Gastroesophageal sphincter (tissue), 4 donors: Measurements from ENCODE around the gene RFX4. TPM values are rescaled to one million over a fixed set of nuclear protein-coding genes. Genes with fewer than 3 reads are reported as not detected.
A peak's percentile ranks its signal among the peaks of the same experiment; 100 is the strongest.

Experiments used
- ATAC-seq: fragments of 150-250 bp; one replicate; pipeline ENCODE4 v1.9.1; 2016; ENCODE audit warnings: mild to moderate bottlenecking, moderate library complexity
- H3K27ac ChIP-seq, 4 donors: fragments of 200-600 bp; sonication (generic) in 3 of 4; 1 replicate in 3 of 4; 2 replicates in 1 of 4; pipeline ENCODE4 v1.5.1; 2016 to 2019
- H3K27me3 ChIP-seq: fragments of 200-600 bp; sonication (generic); one replicate; pipeline ENCODE4 v1.5.1; 2019
- H3K36me3 ChIP-seq, 2 donors: fragments of 200-600 bp; sonication (generic); one replicate each; pipeline ENCODE4 v1.5.1; 2019; ENCODE audit warnings: control low read depth in 1 of 2
- H3K4me1 ChIP-seq, 3 donors: fragments of 200-600 bp; sonication (generic); 1 replicate in 2 of 3; 2 replicates in 1 of 3; pipeline ENCODE4 v1.5.1; 2016 to 2019; ENCODE audit warnings: control low read depth in 2 of 3
- H3K4me3 ChIP-seq, 2 donors: fragments of 200-600 bp; sonication (generic); one replicate each; pipeline ENCODE4 v1.5.1; 2019; ENCODE audit warnings: mild to moderate bottlenecking in 1 of 2, moderate library complexity in 1 of 2
- H3K9me3 ChIP-seq, 3 donors: fragments of 200-600 bp; sonication (generic); one replicate each; pipeline ENCODE4 v1.5.1; 2017 to 2019; ENCODE audit warnings: control low read depth in 2 of 3
- EP300 ChIP-seq: sonication (generic); formaldehyde crosslinking; IDR thresholded peaks from one replicate; pipeline ENCODE4 v1.6.1; 2017; ENCODE audit warnings: antibody characterized with exemption, mild to moderate bottlenecking
- POLR2A ChIP-seq, 2 donors: fragments of 450-650 bp; IDR thresholded peaks; one replicate each; pipeline ENCODE4 v1.6.1; 2017; ENCODE audit warnings: antibody characterized with exemption in 2 of 2, mild to moderate bottlenecking in 2 of 2, moderate library complexity in 1 of 2
- POLR2AphosphoS5 ChIP-seq: sonication (generic); formaldehyde crosslinking; IDR thresholded peaks from one replicate; pipeline ENCODE4 v1.6.1; 2017; ENCODE audit warnings: antibody characterized with exemption
- WGBS, 2 donors: methylation state at CpG; one replicate each; pipeline ENCODE4 v1.1.5; 2018; ENCODE audit warnings: low coverage in 1 of 2; 5-methylcytosine and 5-hydroxymethylcytosine counted together
- total RNA-seq, 4 donors: library from RNA; depleted of rRNA; stranded (reverse); fragments of >200 nt; gene quantifications; one replicate each; pipeline ENCODE4 v1.1.0, GENCODE V29; 2016
- TF ChIP-seq, protein P1 (sequence below), 4 experiments: fragments of 200-600 bp in 2 of 4; fragments of 450-650 bp in 2 of 4; sonication (generic) in 1 of 4; IDR thresholded peaks; one replicate each; pipeline ENCODE4 v1.5.1; 2017 to 2019; ENCODE audit warnings: antibody characterized with exemption in 4 of 4, mild to moderate bottlenecking in 2 of 4, moderate library complexity in 2 of 4

The RFX4 gene
- total RNA-seq, 4 donors from 2014 or later: not detected

DNA sequence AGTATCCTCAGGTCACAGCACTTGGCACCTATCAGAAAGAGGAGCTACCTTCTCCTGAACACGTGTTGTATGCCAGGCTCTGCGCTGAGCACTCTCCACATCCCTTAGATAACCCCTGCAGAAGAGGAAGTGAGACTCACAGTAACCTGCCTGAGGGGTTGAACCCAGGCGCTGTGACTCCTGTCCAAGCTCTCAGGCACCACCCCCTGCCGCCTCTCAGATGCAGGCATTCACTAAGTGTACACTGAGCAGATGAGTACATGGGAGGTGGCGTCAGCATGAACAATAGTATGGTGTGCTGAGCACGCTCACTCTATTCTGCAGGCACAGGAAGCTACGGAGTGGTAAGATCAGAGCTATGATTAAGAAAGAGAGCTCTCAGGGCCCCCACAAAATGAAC is 170.7 kb downstream of the RFX4 start:
- ATAC-seq: no peak
- no peak for TF ChIP-seq EP300
- TF ChIP-seq, protein P1, sequence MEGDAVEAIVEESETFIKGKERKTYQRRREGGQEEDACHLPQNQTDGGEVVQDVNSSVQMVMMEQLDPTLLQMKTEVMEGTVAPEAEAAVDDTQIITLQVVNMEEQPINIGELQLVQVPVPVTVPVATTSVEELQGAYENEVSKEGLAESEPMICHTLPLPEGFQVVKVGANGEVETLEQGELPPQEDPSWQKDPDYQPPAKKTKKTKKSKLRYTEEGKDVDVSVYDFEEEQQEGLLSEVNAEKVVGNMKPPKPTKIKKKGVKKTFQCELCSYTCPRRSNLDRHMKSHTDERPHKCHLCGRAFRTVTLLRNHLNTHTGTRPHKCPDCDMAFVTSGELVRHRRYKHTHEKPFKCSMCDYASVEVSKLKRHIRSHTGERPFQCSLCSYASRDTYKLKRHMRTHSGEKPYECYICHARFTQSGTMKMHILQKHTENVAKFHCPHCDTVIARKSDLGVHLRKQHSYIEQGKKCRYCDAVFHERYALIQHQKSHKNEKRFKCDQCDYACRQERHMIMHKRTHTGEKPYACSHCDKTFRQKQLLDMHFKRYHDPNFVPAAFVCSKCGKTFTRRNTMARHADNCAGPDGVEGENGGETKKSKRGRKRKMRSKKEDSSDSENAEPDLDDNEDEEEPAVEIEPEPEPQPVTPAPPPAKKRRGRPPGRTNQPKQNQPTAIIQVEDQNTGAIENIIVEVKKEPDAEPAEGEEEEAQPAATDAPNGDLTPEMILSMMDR (IDR thresholded peaks at IDR 0.05): no peak
- TF ChIP-seq POLR2AphosphoS5: no peak
- TF ChIP-seq POLR2A (IDR thresholded peaks at IDR 0.05): no peak
- Histone ChIP-seq H3K4me3 (no peak overlapping the region), H3K27me3 (no peaks in the 10 kb centered on the region), H3K9me3 (no peaks in the 10 kb centered on the region), H3K36me3 (no peaks in the 10 kb centered on the region), H3K4me1 (no peaks in the 10 kb centered on the region), H3K27ac (no peak overlapping the region)
- 75 to 88% methylated on average over 2 to 3 of the region's 7 CpGs for WGBS, 2 donors

DNA sequence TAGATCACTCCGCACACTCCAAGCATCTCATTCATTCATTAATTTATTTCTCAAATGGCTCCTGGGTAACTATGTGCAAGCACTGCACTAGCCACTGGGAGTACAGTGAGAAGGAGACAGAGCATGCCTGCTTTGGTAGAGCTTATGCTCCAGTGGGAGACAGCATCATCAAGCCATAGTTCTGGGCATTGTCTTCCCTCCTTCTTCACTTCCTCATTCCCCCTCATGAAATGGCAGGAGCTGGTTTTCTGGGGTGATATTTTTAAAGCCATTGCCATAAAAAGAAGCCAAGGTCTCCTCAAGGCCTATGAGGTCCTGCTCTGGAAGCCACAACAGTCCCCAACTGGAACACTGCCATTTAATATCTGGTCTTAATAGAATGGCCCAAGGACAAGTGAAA is 171.5 kb downstream of the RFX4 start:
- no peaks in the 10 kb centered on the region for H3K36me3 ChIP-seq
- no peak overlapping the region for H3K27ac ChIP-seq
- H3K4me3 ChIP-seq: no peak overlapping the region
- ATAC-seq: no peak
- TF ChIP-seq POLR2A (IDR thresholded peaks at IDR 0.05) (no peak), EP300 (no peak), POLR2AphosphoS5 (no peak)
- TF ChIP-seq, protein P1 (IDR thresholded peaks at IDR 0.05): no peak
- H3K9me3 ChIP-seq: no peaks in the 10 kb centered on the region
- WGBS, 2 donors: 100% methylated on average over 1 of the region's 1 CpG; no CpG with 5 or more reads in 1 of the 2 donors
- H3K27me3 ChIP-seq: no peaks in the 10 kb centered on the region
- peaks cover 0 to under 1% (median 0%) of the 10 kb centered on the region in 3 donors for H3K4me1 ChIP-seq

DNA sequence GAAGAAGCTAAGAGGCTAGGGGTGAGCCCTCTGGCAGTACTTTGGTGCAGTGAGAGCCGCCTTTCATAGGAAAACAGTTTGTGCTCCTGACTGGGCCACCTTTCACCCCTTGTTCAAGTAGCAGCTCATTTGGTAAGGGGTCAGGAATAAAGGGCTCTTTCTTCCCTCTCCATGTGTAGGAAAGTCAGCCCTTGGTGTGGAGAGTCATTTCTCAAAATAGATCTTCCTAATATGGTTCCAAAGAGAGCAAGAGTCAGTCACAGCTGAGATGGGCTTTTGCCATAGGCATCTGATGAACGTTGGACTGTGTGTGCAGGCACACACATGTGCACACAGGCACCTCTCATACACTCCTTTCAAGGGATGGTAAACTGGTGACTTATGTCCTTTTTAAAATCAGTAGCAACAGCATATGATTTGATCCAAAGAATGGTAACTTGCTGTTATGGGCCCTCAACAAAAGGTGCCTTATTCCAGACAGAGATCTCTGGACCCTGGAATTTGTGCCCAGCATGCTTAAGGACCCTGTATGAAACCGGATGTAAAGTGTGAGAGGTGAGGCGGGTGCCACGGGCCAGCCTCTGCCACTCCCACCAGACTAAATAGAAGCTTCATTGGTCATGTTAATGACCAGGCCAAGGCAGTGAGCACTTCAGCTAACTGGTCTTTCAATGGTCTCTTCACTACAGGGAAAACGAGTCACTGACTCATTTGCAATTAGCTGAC is 175.0 kb downstream of the RFX4 start:
- no peak overlapping the region for H3K4me3 ChIP-seq

DNA sequence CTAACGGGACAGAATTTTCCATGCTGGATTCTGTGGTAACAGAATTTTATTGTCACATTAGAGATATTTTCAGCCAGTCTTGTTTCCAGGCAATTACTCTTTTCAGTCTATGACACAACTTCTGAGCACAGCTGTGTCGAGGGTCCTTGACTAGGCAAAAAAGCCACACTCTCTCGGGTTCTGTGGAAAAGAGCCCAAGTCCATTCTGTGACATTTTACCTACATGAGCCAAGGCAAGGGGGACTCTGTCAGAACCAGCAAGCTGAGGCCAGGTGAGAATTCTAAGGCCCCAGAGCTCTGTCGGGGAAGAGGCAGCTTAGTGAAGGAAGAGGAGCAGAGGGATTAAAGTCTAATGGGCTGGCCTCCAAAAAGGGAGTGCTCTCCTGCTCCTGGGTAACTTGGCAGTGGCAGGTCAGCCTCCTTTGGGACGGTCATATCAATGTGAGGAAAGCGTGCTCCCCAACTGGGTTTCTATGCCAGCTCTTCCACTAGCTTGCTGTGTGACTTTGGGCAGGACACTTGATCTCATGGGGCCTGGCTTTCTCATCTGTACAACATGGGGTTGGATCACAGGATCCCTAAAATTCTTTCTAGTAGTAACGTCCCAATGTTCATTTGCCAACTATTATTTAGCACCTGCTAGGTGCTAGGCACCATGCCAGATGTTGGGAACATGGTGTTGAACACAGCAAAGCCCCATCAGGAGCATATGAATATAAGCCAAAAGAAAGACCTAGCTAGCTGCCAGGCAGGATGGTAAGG is 175.7 kb downstream of the RFX4 start:
- H3K27me3 ChIP-seq: no peaks in the 10 kb centered on the region
- TF ChIP-seq POLR2A (IDR thresholded peaks at IDR 0.05): no peak
- TF ChIP-seq, protein P1 (IDR thresholded peaks at IDR 0.05): no peak
- no peak for TF ChIP-seq EP300
- no peak for TF ChIP-seq POLR2AphosphoS5
- no peaks in the 10 kb centered on the region for H3K36me3 ChIP-seq
- WGBS, 2 donors: 73 to 86% methylated on average over 3 to 7 of the region's 7 CpGs
- peaks cover 0 to 19% (median 3%) of the 10 kb centered on the region in 3 donors for H3K4me1 ChIP-seq
- H3K4me3 ChIP-seq: no peak overlapping the region
- ATAC-seq: no peak
- peak overlapping the region in 3 of 4 donors; percentile 23 to 65 (median 42) for H3K27ac ChIP-seq
- H3K9me3 ChIP-seq: no peaks in the 10 kb centered on the region

More for the DNA sequence above, 175.0 kb downstream of the RFX4 start:
- H3K27ac ChIP-seq: peak overlapping the region in 2 of 4 donors; percentile 42 to 65
- 53 to 80% methylated on average over 5 to 6 of the region's 6 CpGs for WGBS, 2 donors
- ATAC-seq: no peak
- H3K4me1 ChIP-seq: peaks cover 0 to 19% (median 3%) of the 10 kb centered on the region in 3 donors
- no peaks in the 10 kb centered on the region for H3K9me3 ChIP-seq
- H3K36me3 ChIP-seq: no peaks in the 10 kb centered on the region
- TF ChIP-seq, protein P1 (IDR thresholded peaks at IDR 0.05): no peak
- no peak for TF ChIP-seq POLR2A (IDR thresholded peaks at IDR 0.05)
- TF ChIP-seq POLR2AphosphoS5: no peak
- H3K27me3 ChIP-seq: no peaks in the 10 kb centered on the region
